GM12878 (cell line): ENCODE measurements around the gene ETV6. TPM values are rescaled to one million over a fixed set of nuclear protein-coding genes. Genes with fewer than 3 reads are reported as not detected.

ENCODE experiments used
- ASH2L ChIP-seq: fragments of 300-600, 200-600 bp; sonication (generic); IDR thresholded peaks from 2 replicates; pipeline ENCODE4 v1.6.1; 2017; ENCODE audit warnings: low read depth, mild to moderate bottlenecking, borderline replicate concordance
- ATF3 ChIP-seq: IDR thresholded peaks from 2 replicates; pipeline ENCODE4 v1.6.1; 2011; ENCODE audit warnings: low read depth, mild to moderate bottlenecking, low read length, moderate library complexity, borderline replicate concordance; ENCODE audit errors: extremely low read depth
- BMI1 ChIP-seq: fragments of 450-650 bp; IDR thresholded peaks from 2 replicates; pipeline ENCODE4 v1.6.1; 2016; ENCODE audit warnings: mild to moderate bottlenecking, moderate library complexity, borderline replicate concordance
- CHD1 ChIP-seq: IDR thresholded peaks from 2 replicates; pipeline ENCODE4 v1.6.1; 2012; ENCODE audit warnings: low read depth, low read length, improper control_type of control experiment
- CHD4 ChIP-seq: fragments of 200-600 bp; sonication (generic); IDR thresholded peaks from 2 replicates; pipeline ENCODE4 v1.6.1; 2016; ENCODE audit warnings: mild to moderate bottlenecking
- DPF2 ChIP-seq: fragments of 450-650 bp; IDR thresholded peaks from 2 replicates; pipeline ENCODE4 v1.6.1; 2017; ENCODE audit warnings: mild to moderate bottlenecking
- E2F4 ChIP-seq: IDR thresholded peaks from 2 replicates; pipeline ENCODE4 v1.6.1; 2012; ENCODE audit warnings: low read depth, low read length, improper control_type of control experiment
- FOXM1 ChIP-seq: IDR thresholded peaks from 2 replicates; pipeline ENCODE4 v1.6.1; 2012; ENCODE audit warnings: low read depth, mild to moderate bottlenecking, inconsistent platforms, low read length, moderate library complexity
- GATAD2B ChIP-seq: fragments of 450-650 bp; conservative IDR thresholded peaks from 2 replicates; pipeline ENCODE4 v1.6.1; 2017; ENCODE audit warnings: low read depth, mild to moderate bottlenecking, moderate library complexity
- IKZF2 ChIP-seq, 2 experiments: fragments of 450-650 bp; IDR thresholded peaks; 2 replicates each; pipeline ENCODE4 v1.6.1; 2017; ENCODE audit warnings: mild to moderate bottlenecking in 2 of 2, moderate library complexity in 2 of 2
- KAT2A ChIP-seq: conservative IDR thresholded peaks from 2 replicates; pipeline ENCODE4 v1.6.1; 2011; ENCODE audit warnings: low read depth, low read length; ENCODE audit not compliant: control insufficient read depth
- KLF5 ChIP-seq: fragments of 450-650 bp; IDR thresholded peaks from 2 replicates; pipeline ENCODE4 v1.6.1; 2014; ENCODE audit warnings: mild to moderate bottlenecking; ENCODE audit not compliant: partially characterized antibody
- MYB ChIP-seq: fragments of 150-350 bp; IDR thresholded peaks from 2 replicates; pipeline ENCODE4 v1.6.1; 2014; ENCODE audit warnings: mild to moderate bottlenecking, low read depth, low read length, borderline replicate concordance
- MYC ChIP-seq: IDR thresholded peaks from 2 replicates; pipeline ENCODE4 v1.6.1; 2011; ENCODE audit warnings: mild to moderate bottlenecking, low read length, moderate library complexity, inconsistent platforms; ENCODE audit not compliant: insufficient read depth, insufficient replicate concordance, insufficient read length, severe bottlenecking
- NFIC ChIP-seq: IDR thresholded peaks from 2 replicates; pipeline ENCODE4 v1.6.1; 2012; ENCODE audit warnings: low read depth, mild to moderate bottlenecking, inconsistent platforms, low read length, moderate library complexity
- NR2C1 ChIP-seq: fragments of 450-650 bp; IDR thresholded peaks from 2 replicates; pipeline ENCODE4 v1.6.1; 2017; ENCODE audit warnings: antibody characterized with exemption, mild to moderate bottlenecking, moderate library complexity
- NR2C2 ChIP-seq: IDR thresholded peaks from 2 replicates; pipeline ENCODE4 v1.6.1; 2011; ENCODE audit warnings: borderline replicate concordance, low read depth; ENCODE audit not compliant: control insufficient read depth, insufficient read length
- PBX3 ChIP-seq: IDR thresholded peaks from 2 replicates; pipeline ENCODE4 v1.6.1; 2011; ENCODE audit warnings: mild to moderate bottlenecking, low read depth, low read length, moderate library complexity; ENCODE audit not compliant: insufficient replicate concordance
- RB1 ChIP-seq: fragments of 450-650 bp; formaldehyde crosslinking; IDR thresholded peaks from 2 replicates; pipeline ENCODE4 v1.6.1; 2017; ENCODE audit warnings: mild to moderate bottlenecking, borderline replicate concordance
- RELA ChIP-seq: fragments of 450-650 bp; IDR thresholded peaks from 2 replicates; pipeline ENCODE4 v1.8.0; 2014; ENCODE audit warnings: borderline replicate concordance; ENCODE audit not compliant: partially characterized antibody
- RELB ChIP-seq: fragments of 450-650 bp; IDR thresholded peaks from 2 replicates; pipeline ENCODE4 v1.6.1; 2017; ENCODE audit warnings: low read depth, mild to moderate bottlenecking, moderate library complexity
- SIX5 ChIP-seq: IDR thresholded peaks from 2 replicates; pipeline ENCODE4 v1.6.1; 2011; ENCODE audit warnings: mild to moderate bottlenecking, low read depth, low read length, moderate library complexity; ENCODE audit not compliant: severe bottlenecking
- STAT3 ChIP-seq: IDR thresholded peaks from 2 replicates; pipeline ENCODE4 v1.6.1; 2011; ENCODE audit warnings: low read depth, low read length, improper control_type of control experiment
- YBX1 ChIP-seq: fragments of 450-650 bp; IDR thresholded peaks from 2 replicates; pipeline ENCODE4 v1.6.1; 2016; ENCODE audit warnings: antibody characterized with exemption
- polyA plus RNA-seq, 11 experiments: library from polyadenylated mRNA; depleted of rRNA in 4 of 11; unstranded in 6 of 11; stranded (reverse) in 5 of 11; fragments of >200 nt; fragmentation: Nextera tagmentation in 4 of 11; fragmentation: Illumina TruSeq in 1 of 11; extraction: Ambion mirVana in 4 of 11; extraction: Trizol in 1 of 11; gene quantifications; 1 replicate in 1 of 11; 2 replicates in 10 of 11; pipeline versions ENCODE4 v1.2.1 to v1.2.3, GENCODE V29; 2011 to 2016; ENCODE audit warnings: inconsistent platforms in 2 of 11, missing spikeins in 2 of 11, low read depth in 1 of 11
- total RNA-seq, 4 experiments: library from RNA; depleted of rRNA in 3 of 4; stranded (reverse); fragments of >200 nt in 3 of 4; fragmentation: Illumina TruSeq in 1 of 4; extraction: Trizol in 1 of 4; gene quantifications; 2 replicates each; pipeline versions ENCODE4 v1.2.1 to v1.2.3, GENCODE V29; 2013 to 2021
- TF ChIP-seq, protein P1 (sequence below), 3 experiments: IDR thresholded peaks in 2 of 3; conservative IDR thresholded peaks in 1 of 3; 2 replicates each; pipeline ENCODE4 v1.5.1; 2011; ENCODE audit warnings: low read depth in 3 of 3, low read length in 3 of 3, mild to moderate bottlenecking in 3 of 3, control low read depth in 2 of 3, moderate library complexity in 2 of 3, inconsistent platforms in 1 of 3, mixed read lengths in 1 of 3; ENCODE audit not compliant: control insufficient read depth in 2 of 3, insufficient read depth in 1 of 3; ENCODE audit errors: extremely low read depth in 1 of 3

The ETV6 gene
- total and polyA plus RNA-seq, 10 of the 15 experiments (the other 5 are each of a cell fraction or from before 2014, with no cell fraction given), result 6.6 to 74.8 (median 24.6) TPM

DNA sequence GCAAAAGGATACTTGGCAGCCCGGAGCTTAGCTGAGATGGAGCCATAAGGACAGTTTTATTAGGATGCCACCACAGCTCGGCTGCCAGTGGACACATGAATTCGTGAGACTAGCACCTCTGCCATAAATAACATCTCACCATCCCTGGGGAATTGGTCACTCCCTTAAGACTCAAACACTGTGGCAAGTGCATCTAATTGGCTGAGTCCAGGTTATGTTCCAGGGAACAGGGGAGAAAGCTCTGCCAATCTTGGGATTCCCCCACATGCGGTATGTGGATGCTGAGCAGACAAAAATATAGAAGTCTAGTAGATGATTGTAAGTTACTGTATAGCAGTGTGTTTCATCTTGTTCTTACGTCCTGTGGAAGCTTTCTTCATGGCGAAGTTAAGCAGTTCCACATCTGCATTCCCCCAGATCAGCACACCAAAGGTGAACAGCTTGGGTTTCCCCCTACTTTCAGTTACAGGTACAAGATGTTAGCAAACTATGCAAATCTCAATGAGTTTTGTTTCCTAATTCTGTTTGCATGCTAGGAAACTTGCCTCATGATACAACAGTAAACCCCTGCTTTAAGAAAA is 131.1 kb downstream of the ETV6 start (continued):
- TF ChIP-seq, protein P1, sequence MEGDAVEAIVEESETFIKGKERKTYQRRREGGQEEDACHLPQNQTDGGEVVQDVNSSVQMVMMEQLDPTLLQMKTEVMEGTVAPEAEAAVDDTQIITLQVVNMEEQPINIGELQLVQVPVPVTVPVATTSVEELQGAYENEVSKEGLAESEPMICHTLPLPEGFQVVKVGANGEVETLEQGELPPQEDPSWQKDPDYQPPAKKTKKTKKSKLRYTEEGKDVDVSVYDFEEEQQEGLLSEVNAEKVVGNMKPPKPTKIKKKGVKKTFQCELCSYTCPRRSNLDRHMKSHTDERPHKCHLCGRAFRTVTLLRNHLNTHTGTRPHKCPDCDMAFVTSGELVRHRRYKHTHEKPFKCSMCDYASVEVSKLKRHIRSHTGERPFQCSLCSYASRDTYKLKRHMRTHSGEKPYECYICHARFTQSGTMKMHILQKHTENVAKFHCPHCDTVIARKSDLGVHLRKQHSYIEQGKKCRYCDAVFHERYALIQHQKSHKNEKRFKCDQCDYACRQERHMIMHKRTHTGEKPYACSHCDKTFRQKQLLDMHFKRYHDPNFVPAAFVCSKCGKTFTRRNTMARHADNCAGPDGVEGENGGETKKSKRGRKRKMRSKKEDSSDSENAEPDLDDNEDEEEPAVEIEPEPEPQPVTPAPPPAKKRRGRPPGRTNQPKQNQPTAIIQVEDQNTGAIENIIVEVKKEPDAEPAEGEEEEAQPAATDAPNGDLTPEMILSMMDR (IDR thresholded peaks at IDR 0.05 in 2 of 3, conservative IDR thresholded peaks at IDR 0.05 in 1 of 3; ENCODE audit: control insufficient read depth in 2 of 3, extremely low read depth in 1 of 3, insufficient read depth in 1 of 3, low read depth in 3 of 3, low read length in 3 of 3), result no peak
- TF ChIP-seq NFIC (no peak), MYC (no peak), BMI1 (no peak), YBX1 (no peak), FOXM1 (no peak; the same call in 1 of the 2 replicates), NR2C2 (no peak), CHD4 (no peak), ASH2L (no peak), PBX3 (no peak), KLF5 (peak; percentile 29), ATF3 (no peak), RELA (peak; percentile 93), IKZF2 (IDR thresholded peaks at IDR 0.05) (peak; percentile 82 to 83), DPF2 (peak; percentile 80; the same call in 1 of the 2 replicates), GATAD2B (0 out of 2 replicates have a peak, but pooled peaks have one; percentile 42), RB1 (peak; percentile 79; the same call in 1 of the 2 replicates), SIX5 (no peak), KAT2A (no peak), CHD1 (no peak), STAT3 (0 out of 2 replicates have a peak, but pooled peaks have one; percentile 21), NR2C1 (no peak), E2F4 (no peak), RELB (peak; percentile 90), MYB (no peak)
